Measurements from ENCODE around the gene NUTM2B.
"Not testable (repeated sequence)": the region's sequence is repeated elsewhere in the genome, so short reads cannot be mapped to it uniquely, and the experiment has no call there.

The NUTM2B gene

GRCh38 chr10:79702927-79703326, at the start of gene NUTM2B:
NUTM2B (plus strand) TSS chr10:79703227; CDS start chr10:79703610, 383 bp downstream.
- not testable (repeated sequence) for DNase-seq (ENCODE audit: low read depth)

GRCh38 chr10:79663287-79663686, 39.7 kb upstream of the NUTM2B start:
- not testable (repeated sequence) for DNase-seq (ENCODE audit: low read depth)

GRCh38 chr10:79664686-79665085, 38.3 kb upstream of the NUTM2B start:
- not testable (repeated sequence) for DNase-seq (ENCODE audit: low read depth)

GRCh38 chr10:79669248-79669788, 33.7 kb upstream of the NUTM2B start:
- peak; percentile 9 for DNase-seq (ENCODE audit: low read depth)

- DNase-seq (ENCODE audit: low read depth), result peak; percentile 42
Measured at GRCh38 chr10:79674878-79675277, 28.1 kb upstream of the NUTM2B start.

GRCh38 chr10:79683026-79683883, 19.8 kb upstream of the NUTM2B start:
- not testable (repeated sequence) for DNase-seq (ENCODE audit: low read depth)

GRCh38 chr10:79683884-79684720, 18.9 kb upstream of the NUTM2B start:
- DNase-seq (ENCODE audit: low read depth), result not testable (repeated sequence)

GRCh38 chr10:79685044-79685685, 17.9 kb upstream of the NUTM2B start:
- DNase-seq (ENCODE audit: low read depth), result peak; percentile 22

- DNase-seq (ENCODE audit: low read depth), result not testable (repeated sequence)
Measured at GRCh38 chr10:79686595-79686994, 16.4 kb upstream of the NUTM2B start.

- DNase-seq (ENCODE audit: low read depth), result not testable (repeated sequence)
Measured at GRCh38 chr10:79687406-79688150, 15.4 kb upstream of the NUTM2B start.

- not testable (repeated sequence) for DNase-seq (ENCODE audit: low read depth)
Measured at GRCh38 chr10:79688798-79689197, 14.2 kb upstream of the NUTM2B start.

GRCh38 chr10:79696596-79696995, 6.4 kb upstream of the NUTM2B start:
- DNase-seq (ENCODE audit: low read depth), result not testable (repeated sequence)

GRCh38 chr10:79697141-79697540, 5.9 kb upstream of the NUTM2B start:
- not testable (repeated sequence) for DNase-seq (ENCODE audit: low read depth)

GRCh38 chr10:79700381-79700944, 2.6 kb upstream of the NUTM2B start:
- DNase-seq (ENCODE audit: low read depth), result not testable (repeated sequence)

- DNase-seq (ENCODE audit: low read depth), result not testable (repeated sequence)
Measured at GRCh38 chr10:79707017-79707416, 4.0 kb downstream of the NUTM2B start.

- not testable (repeated sequence) for DNase-seq (ENCODE audit: low read depth)
Measured at GRCh38 chr10:79714976-79715375, 11.9 kb downstream of the NUTM2B start.

GRCh38 chr10:79716917-79717579, 14.0 kb downstream of the NUTM2B start:
- DNase-seq (ENCODE audit: low read depth), result not testable (repeated sequence)

GRCh38 chr10:79720000-79720399, 17.0 kb downstream of the NUTM2B start:
- DNase-seq (ENCODE audit: low read depth), result not testable (repeated sequence)

GRCh38 chr10:79726620-79727019, 23.6 kb downstream of the NUTM2B start:
- not testable (repeated sequence) for DNase-seq (ENCODE audit: low read depth)

- not testable (repeated sequence) for DNase-seq (ENCODE audit: low read depth)
Measured at GRCh38 chr10:79744844-79745243, 41.8 kb downstream of the NUTM2B start.

Data from ELR (cell line).